Karpas-422 (cell line): ENCODE data around the gene KIF18A. TPM values are rescaled to one million over a fixed set of nuclear protein-coding genes. Genes with fewer than 3 reads are reported as not detected.

Experiments used
- DNase-seq: peaks from one replicate; pipeline ENCODE4 v3.0.0-alpha.2; 2015
- H2AFZ ChIP-seq: fragments of 200-600 bp; sonication (generic); 2 replicates; pipeline ENCODE4 v1.6.1; 2014; ENCODE audit warnings: antibody characterized with exemption, low read length, mixed read lengths
- H3K27ac ChIP-seq: fragments of 200-600 bp; sonication (generic); 2 replicates; pipeline ENCODE4 v1.5.1; 2014; ENCODE audit warnings: mild to moderate bottlenecking, low read length, moderate library complexity
- H3K27me3 ChIP-seq: fragments of 200-600 bp; sonication (generic); 2 replicates; pipeline ENCODE4 v1.6.1; 2014; ENCODE audit warnings: low read length, mixed read lengths
- H3K36me3 ChIP-seq: fragments of 200-600 bp; sonication (generic); 2 replicates; pipeline ENCODE4 v1.6.1; 2014; ENCODE audit warnings: low read length, mixed read lengths; ENCODE audit not compliant: insufficient read depth
- H3K4me1 ChIP-seq: fragments of 200-600 bp; sonication (generic); 2 replicates; pipeline ENCODE4 v1.6.1; 2014; ENCODE audit warnings: mild to moderate bottlenecking, low read length, mixed read lengths
- H3K4me2 ChIP-seq: fragments of 200-600 bp; sonication (generic); 2 replicates; pipeline ENCODE4 v1.6.1; 2014; ENCODE audit warnings: low read length, low read depth, mild to moderate bottlenecking; ENCODE audit not compliant: poor library complexity, severe bottlenecking
- H3K4me3 ChIP-seq: fragments of 200-600 bp; sonication (generic); 2 replicates; pipeline ENCODE4 v1.5.1; 2014; ENCODE audit warnings: mild to moderate bottlenecking, antibody characterized with exemption, low read length, mixed read lengths
- H3K79me2 ChIP-seq: fragments of 200-600 bp; sonication (generic); 2 replicates; pipeline ENCODE4 v1.6.1; 2014; ENCODE audit warnings: mild to moderate bottlenecking, low read length, mixed read lengths
- H3K9ac ChIP-seq: fragments of 200-600 bp; sonication (generic); 2 replicates; pipeline ENCODE4 v1.6.0; 2014; ENCODE audit warnings: low read length
- H3K9me2 ChIP-seq: fragments of 200-600 bp; sonication (generic), shearing (Covaris generic); replicated peaks from 2 replicates; pipeline ENCODE4 v1.6.0; 2014; ENCODE audit warnings: mild to moderate bottlenecking, low read length, moderate library complexity; ENCODE audit not compliant: insufficient read depth
- H3K9me3 ChIP-seq: fragments of 300-700, 200-600 bp; sonication (generic); 2 replicates; pipeline ENCODE4 v1.6.1; 2014; ENCODE audit warnings: low read length, mixed read lengths
- H4K20me1 ChIP-seq: fragments of 200-600 bp; sonication (generic); 2 replicates; pipeline ENCODE4 v1.6.1; 2014; ENCODE audit warnings: mild to moderate bottlenecking, antibody characterized with exemption, low read length, low read depth; ENCODE audit not compliant: insufficient read depth
- total RNA-seq: library from RNA; depleted of rRNA; stranded (reverse); fragments of >200 nt; shearing (Covaris generic); gene quantifications from 2 replicates; pipeline ENCODE4 v1.2.3, GENCODE V29; 2014; ENCODE audit warnings: low replicate concordance

The KIF18A gene
- total RNA-seq, 1 experiment from 2014 or later: 30.7 TPM

- Histone ChIP-seq H3K36me3 (peaks cover 27% of the 10 kb centered on the region; the same call in 1 of the 2 replicates), H3K4me3 (no peak overlapping the region), H3K4me2 (no peak overlapping the region), H3K9me3 (no peaks in the 10 kb centered on the region), H3K27ac (no peak overlapping the region), H3K27me3 (no peaks in the 10 kb centered on the region), H3K9ac (no peak overlapping the region), H3K4me1 (peaks cover 43% of the 10 kb centered on the region), H3K9me2 (no peaks in the 10 kb centered on the region), H2AFZ (no peak overlapping the region), H4K20me1 (no peaks in the 10 kb centered on the region), H3K79me2 (peaks cover 87% of the 10 kb centered on the region)
- DNase-seq: no peak
Observed at GRCh38 chr11:28114731-28115130, 6.8 kb upstream of the KIF18A start.

GRCh38 chr11:28114116-28114515, 6.2 kb upstream of the KIF18A start:
- Histone ChIP-seq H4K20me1 (no peaks in the 10 kb centered on the region), H2AFZ (no peak overlapping the region), H3K79me2 (peaks cover 91% of the 10 kb centered on the region), H3K27me3 (no peaks in the 10 kb centered on the region), H3K9ac (no peak overlapping the region), H3K4me3 (no peak overlapping the region), H3K27ac (no peak overlapping the region), H3K36me3 (peaks cover 27% of the 10 kb centered on the region; the same call in 1 of the 2 replicates), H3K9me2 (no peaks in the 10 kb centered on the region), H3K4me1 (peaks cover 44% of the 10 kb centered on the region), H3K4me2 (no peak overlapping the region), H3K9me3 (no peaks in the 10 kb centered on the region)
- no peak for DNase-seq

DNA sequence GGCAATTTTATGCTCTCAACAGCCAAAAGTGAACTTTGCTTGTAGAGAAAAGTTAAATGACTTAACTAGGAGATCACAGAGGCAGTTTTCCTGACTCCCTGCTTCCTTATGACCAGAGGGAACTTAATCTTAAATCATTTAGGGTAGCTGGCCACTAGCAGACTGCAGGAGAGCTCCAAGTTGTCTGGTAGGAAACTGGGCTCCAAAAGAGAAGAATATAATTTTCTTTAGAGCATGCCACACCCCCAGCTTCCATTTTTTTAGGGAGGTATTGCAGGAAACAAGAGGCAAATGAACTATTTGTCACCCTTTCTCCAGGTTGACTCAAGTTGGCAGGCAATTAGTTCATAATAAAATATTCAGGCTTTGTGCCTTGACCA, 2.9 kb upstream of the KIF18A start:
- Histone ChIP-seq H3K9ac (peak overlapping the region; percentile 87), H4K20me1 (no peaks in the 10 kb centered on the region), H3K79me2 (peaks cover 90% of the 10 kb centered on the region), H2AFZ (peak overlapping the region; percentile 54; the same call in 1 of the 2 replicates), H3K36me3 (peaks cover 18% of the 10 kb centered on the region; the same call in 1 of the 2 replicates), H3K27ac (no peak overlapping the region), H3K4me2 (peak overlapping the region; percentile 93), H3K9me2 (no peaks in the 10 kb centered on the region), H3K9me3 (no peaks in the 10 kb centered on the region), H3K4me3 (peak overlapping the region; percentile 97), H3K27me3 (no peaks in the 10 kb centered on the region), H3K4me1 (peaks cover 43% of the 10 kb centered on the region)
- peak; percentile 60 for DNase-seq

DNA sequence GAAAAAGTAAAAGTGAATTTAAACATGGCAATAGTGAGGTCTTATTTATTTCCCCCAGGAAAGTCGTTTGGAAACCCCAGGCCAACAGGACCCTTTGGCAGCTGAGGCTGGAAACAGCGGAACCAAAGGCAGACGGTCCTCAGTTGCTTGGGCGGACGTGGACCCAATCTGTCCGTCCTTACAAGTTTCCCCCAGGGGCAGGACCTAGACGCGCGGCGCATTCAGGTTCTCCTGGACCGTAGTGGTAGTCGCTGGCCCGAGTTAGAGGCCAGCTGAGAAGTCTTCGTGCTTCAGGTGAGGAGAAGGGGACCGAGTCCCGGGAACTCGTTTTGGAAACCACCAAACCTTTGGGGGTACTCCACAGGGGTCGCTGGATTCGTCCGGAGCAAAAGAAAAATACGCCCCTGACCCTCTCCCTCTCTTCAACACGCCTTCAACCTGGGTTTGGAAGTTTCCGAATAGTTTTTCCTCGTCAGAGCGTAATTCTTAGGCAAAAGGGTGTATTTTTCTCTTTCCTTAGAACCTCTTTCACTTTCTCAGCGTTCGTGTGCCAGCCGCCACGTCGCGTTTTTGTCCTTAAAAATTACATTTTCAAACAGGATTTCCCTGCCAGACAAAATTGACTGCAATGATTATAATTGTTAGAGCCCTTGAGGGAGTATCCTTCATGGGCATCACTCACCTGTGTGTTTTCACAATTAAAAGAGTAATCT, 2.3 kb upstream of the KIF18A start:
- Histone ChIP-seq H3K79me2 (peaks cover 93% of the 10 kb centered on the region), H3K4me3 (peak overlapping the region; percentile 97), H3K9me2 (no peaks in the 10 kb centered on the region)

GRCh38 chr11:28108958-28109357, 1.0 kb upstream of the KIF18A start:
- no peaks in the 10 kb centered on the region for H4K20me1 ChIP-seq
- no peaks in the 10 kb centered on the region for H3K9me2 ChIP-seq
- peak overlapping the region; percentile 93 for H3K4me2 ChIP-seq
- H2AFZ ChIP-seq: no peak overlapping the region
- peak overlapping the region; percentile 97 for H3K4me3 ChIP-seq
- no peak for DNase-seq
- peak overlapping the region; percentile 87 for H3K9ac ChIP-seq
- peaks cover 12% of the 10 kb centered on the region; the same call in 1 of the 2 replicates for H3K36me3 ChIP-seq
- H3K79me2 ChIP-seq: peaks cover 94% of the 10 kb centered on the region
- H3K27ac ChIP-seq: peak overlapping the region; percentile 77
- H3K27me3 ChIP-seq: no peaks in the 10 kb centered on the region
- no peaks in the 10 kb centered on the region for H3K9me3 ChIP-seq
- peaks cover 62% of the 10 kb centered on the region for H3K4me1 ChIP-seq

More for the DNA sequence above, 2.3 kb upstream of the KIF18A start:
- Histone ChIP-seq H2AFZ (peak overlapping the region; percentile 54), H3K9me3 (no peaks in the 10 kb centered on the region), H3K27me3 (no peaks in the 10 kb centered on the region), H4K20me1 (no peaks in the 10 kb centered on the region), H3K9ac (peak overlapping the region; percentile 87), H3K4me1 (peaks cover 49% of the 10 kb centered on the region), H3K27ac (peak overlapping the region; percentile 77), H3K36me3 (peaks cover 18% of the 10 kb centered on the region; the same call in 1 of the 2 replicates), H3K4me2 (peak overlapping the region; percentile 93)
- DNase-seq: peak; percentile 86

- DNase-seq: peak; percentile 74
Observed at GRCh38 chr11:28107191-28107749, 686 bp downstream of the KIF18A start.

DNA sequence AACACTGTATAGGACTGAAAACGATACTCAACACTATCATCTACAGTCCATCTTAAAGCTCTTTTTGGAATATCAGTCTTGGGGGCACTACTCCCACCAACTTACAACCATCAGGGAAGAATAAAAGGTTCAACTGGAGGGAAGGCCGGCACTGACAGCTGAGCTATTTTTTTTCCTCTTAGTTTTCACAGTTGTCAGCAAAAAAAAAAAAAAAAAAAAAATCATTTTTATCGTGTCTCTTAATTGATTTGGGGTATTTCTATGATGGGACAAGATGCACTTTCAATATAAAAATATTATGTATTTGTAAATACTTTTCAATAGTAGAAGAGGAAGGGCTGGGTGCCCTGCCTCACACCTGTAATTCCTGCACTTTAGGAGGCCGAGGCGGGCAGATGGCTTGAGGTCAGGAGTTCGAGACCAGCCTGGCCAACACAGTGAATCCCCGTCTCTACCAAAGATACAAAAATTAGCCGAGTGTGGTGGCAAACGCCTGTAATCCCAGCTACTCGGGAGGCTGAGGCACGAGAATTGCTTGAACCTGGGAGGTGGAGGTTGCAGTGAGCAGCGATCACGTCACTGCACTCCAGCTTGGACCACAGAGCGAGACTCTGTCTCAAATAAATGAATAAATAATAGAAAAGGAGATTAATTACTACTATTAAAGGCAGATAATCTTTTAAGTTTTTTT, 1.5 kb downstream of the KIF18A start:
- H3K9me3 ChIP-seq: no peaks in the 10 kb centered on the region
- peak overlapping the region; percentile 90 for H3K4me2 ChIP-seq
- no peak for DNase-seq
- H3K4me1 ChIP-seq: peaks cover 53% of the 10 kb centered on the region
- peaks cover 95% of the 10 kb centered on the region for H3K79me2 ChIP-seq
- no peaks in the 10 kb centered on the region for H4K20me1 ChIP-seq
- H3K4me3 ChIP-seq: peak overlapping the region; percentile 97
- H3K36me3 ChIP-seq: no peaks in the 10 kb centered on the region; the same call in 1 of the 2 replicates
- H3K9ac ChIP-seq: peak overlapping the region; percentile 88
- no peaks in the 10 kb centered on the region for H3K27me3 ChIP-seq
- peak overlapping the region; percentile 81; the same call in 1 of the 2 replicates for H3K27ac ChIP-seq
- no peak overlapping the region for H2AFZ ChIP-seq
- no peaks in the 10 kb centered on the region for H3K9me2 ChIP-seq

More at GRCh38 chr11:28107191-28107749, 686 bp downstream of the KIF18A start:
- Histone ChIP-seq H3K9me3 (no peaks in the 10 kb centered on the region), H3K27ac (peak overlapping the region; percentile 81), H3K27me3 (no peaks in the 10 kb centered on the region), H2AFZ (peak overlapping the region; percentile 46; the same call in 1 of the 2 replicates), H3K9me2 (no peaks in the 10 kb centered on the region), H3K36me3 (no peaks in the 10 kb centered on the region; the same call in 1 of the 2 replicates), H3K4me2 (peak overlapping the region; percentile 90), H3K9ac (peak overlapping the region; percentile 88), H3K4me1 (peaks cover 61% of the 10 kb centered on the region), H3K79me2 (peaks cover 95% of the 10 kb centered on the region), H3K4me3 (peak overlapping the region; percentile 97), H4K20me1 (no peaks in the 10 kb centered on the region)

- H3K9me2 ChIP-seq: no peaks in the 10 kb centered on the region
- H3K4me3 ChIP-seq: peak overlapping the region; percentile 97
- H3K9ac ChIP-seq: peak overlapping the region; percentile 88
- peaks cover 49% of the 10 kb centered on the region for H3K4me1 ChIP-seq
- DNase-seq: peak; percentile 52
- H3K36me3 ChIP-seq: no peaks in the 10 kb centered on the region; the same call in 1 of the 2 replicates
- no peak overlapping the region for H3K27ac ChIP-seq
- peak overlapping the region; percentile 90 for H3K4me2 ChIP-seq
- H3K27me3 ChIP-seq: no peaks in the 10 kb centered on the region
- H3K9me3 ChIP-seq: no peaks in the 10 kb centered on the region
- peaks cover 95% of the 10 kb centered on the region for H3K79me2 ChIP-seq
- no peaks in the 10 kb centered on the region for H4K20me1 ChIP-seq
- no peak overlapping the region for H2AFZ ChIP-seq
Observed at GRCh38 chr11:28105869-28106268, 2.1 kb downstream of the KIF18A start.
